GM12892 (cell line): ENCODE measurements around the gene SMIM28.

Source experiments
- POLR2A ChIP-seq: IDR thresholded peaks from 2 replicates; pipeline ENCODE4 v1.6.1; 2011; ENCODE audit warnings: low read depth, low read length, control low read depth
- POLR2AphosphoS5 ChIP-seq: IDR thresholded peaks from 2 replicates; pipeline ENCODE4 v1.6.1; 2011; ENCODE audit warnings: low read depth, low read length, control low read depth

- TF ChIP-seq POLR2A = no peak
- TF ChIP-seq POLR2AphosphoS5 = no peak
These were observed 43.4 kb downstream of the SMIM28 start for GRCh38 chr6:138421089-138421488.
